Activated CD8-positive, alpha-beta memory T cell treated with anti-CD3 and anti-CD28 coated beads for 4 hours (primary cell): ENCODE measurements around the gene SERPINB2.
"Not testable (repeated sequence)": the region's sequence is repeated elsewhere in the genome, so short reads cannot be mapped to it uniquely, and the experiment has no call there.

Source experiments
- DNase-seq, 2 donors: peaks; one replicate each; pipeline ENCODE4 v3.0.0-alpha.2; 2020; ENCODE audit warnings: low read depth in 2 of 2

The SERPINB2 gene

DNA sequence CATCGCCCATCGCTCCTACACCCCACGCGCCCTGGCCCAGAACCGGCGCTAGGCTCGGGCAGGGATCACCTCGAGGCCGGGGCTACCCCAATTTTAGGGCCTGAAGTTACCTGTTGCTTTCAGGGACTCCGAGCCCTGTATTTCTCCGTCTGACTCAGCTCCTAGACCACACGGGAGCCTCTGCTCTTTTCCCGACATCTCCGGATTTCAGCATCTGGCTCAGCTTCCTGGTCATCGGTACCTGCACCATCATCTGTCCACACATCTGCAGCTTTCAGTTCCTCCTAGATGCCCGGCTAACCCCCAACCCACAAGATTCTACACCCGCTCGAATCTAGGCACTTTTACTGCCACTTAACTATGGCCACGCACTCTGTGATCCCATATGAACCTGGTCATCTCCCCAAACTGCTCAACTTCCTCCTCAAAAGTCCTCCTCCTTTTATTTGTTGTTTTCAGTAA, 49.5 kb downstream of the SERPINB2 start:
- no peak for DNase-seq

DNA sequence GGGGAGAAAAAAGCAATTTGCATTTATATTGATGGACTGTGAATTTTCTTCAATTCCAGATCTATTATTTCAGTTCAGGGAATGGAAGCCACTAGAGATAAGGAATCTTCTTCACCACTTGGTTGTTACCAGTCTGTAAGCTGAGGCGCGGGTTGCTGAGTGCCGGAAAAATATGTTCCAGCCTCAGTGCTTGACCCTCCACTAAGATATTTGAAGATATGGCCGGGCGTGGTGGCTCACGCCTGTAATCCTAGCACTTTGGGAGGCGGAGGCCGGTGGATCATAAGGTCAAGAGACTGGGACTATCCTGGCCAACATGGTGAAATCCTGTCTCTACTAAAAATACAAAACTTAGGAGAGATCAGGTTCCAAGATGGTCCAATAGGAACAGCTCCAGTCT, 52.5 kb downstream of the SERPINB2 start:
- no peak for DNase-seq

DNA sequence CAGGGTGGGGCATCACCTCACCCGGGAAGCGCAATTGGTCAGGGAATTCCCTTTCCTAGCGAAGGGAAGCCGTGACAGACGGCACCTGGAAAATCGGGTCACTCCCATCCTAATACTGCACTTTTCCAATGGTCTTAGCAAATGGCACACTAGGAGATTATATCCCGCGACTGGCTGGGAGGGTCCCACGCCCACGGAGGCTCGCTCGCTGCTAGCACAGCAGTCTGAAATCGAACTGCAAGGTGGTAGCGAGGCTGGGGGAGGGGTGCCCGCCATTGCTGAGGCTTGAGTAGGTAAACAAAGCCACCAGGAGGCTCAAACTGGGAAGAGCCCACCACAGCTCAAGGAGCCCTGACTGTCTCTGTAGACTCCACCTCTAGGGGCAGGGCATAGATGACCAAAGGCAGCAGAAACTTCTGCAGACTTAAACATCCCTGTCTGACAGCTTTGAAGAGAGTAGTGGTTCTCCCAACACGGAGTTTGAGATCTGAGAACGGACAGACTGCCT, 53.1 kb downstream of the SERPINB2 start:
- DNase-seq: not testable (repeated sequence)

DNA sequence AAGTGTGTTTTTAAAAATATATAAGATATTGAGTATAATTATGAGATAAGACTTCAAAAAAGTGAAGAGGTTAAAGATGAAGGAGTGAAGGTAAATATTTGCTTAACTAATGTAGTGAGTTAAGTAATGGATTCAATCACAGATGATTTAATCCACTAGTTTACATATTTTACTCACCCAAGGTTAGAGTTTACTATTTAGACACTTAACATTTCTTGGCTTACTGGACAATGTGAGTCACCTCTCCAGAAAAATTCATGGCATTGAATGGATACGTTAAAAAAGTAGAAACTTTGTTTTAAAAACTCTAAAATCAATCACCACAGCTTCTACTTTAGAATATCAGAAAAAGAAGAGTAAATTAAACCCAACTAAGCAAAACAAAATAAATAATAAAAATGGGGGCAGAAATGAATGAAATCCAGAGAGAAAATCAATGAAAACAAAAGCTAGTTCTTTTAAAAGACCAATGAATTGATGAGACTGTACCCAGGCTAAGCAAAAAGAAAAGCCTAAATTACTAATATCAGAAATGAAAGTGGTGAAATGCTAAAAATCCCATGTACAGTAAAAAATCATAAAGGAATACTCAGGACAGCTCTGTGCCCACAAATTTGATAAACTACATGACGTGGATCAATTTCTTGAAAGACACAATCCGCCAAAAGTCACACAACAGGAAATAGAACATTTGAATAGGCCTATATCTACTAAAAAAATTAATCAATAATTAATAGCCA, 59.7 kb downstream of the SERPINB2 start:
- no peak for DNase-seq

DNA sequence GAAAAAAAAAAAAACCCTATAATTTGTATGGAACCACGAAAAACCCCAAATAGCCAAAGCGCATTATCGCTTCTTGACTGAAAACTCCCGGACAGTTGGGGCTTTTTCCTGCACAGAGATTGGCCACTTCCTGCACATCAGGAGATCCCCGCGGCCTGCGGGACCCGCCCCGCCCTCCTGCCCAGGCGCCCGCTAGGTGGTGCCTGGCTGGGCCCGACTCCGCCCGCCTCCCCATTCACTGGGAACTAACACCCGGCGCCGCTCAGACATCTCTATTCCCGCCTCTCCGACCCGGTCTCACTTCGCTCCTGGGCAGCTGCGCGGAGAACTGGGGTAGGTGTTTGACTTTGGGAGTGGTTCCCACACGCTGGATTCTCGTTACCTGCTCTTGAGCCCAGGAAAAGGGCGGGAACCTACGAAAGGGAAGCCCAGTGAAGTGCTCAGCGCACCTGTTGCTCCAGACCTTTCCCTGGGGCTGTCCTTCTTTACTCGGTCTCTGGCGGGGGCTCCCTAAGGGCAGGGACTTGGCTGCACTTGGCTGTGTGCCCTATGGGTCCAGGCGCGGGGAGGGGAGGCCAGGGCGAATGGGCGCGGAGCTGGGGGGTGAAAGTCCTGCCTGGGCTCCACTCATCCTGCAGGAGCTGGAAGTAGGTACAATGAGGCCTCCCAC, 61.7 kb downstream of the SERPINB2 start, which contains the start of gene HMSD:
Gene HMSD, plus strand, starts transcription at position 234 of the 670 bp plus-strand sequence. CDS start 4,155 bp downstream, outside the sequence.
- DNase-seq: no peak

DNA sequence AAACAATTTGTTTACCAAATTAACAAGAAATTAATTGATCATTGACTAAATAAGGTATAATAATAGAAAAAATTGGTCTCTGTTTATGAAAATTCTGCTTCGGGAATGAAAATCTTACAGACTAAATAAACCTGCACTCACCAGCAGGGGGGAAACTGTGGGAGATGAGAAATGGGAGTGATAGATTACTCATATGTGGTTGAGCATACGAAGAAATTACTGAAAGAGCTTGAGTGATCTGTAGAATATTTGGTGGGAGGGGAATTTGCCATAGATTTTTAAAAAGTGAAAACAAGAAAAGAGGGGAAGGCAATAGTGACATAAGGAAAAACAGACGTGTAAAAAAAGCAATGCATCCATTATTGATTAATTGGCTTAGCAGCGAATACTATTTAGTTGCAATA, 63.8 kb downstream of the SERPINB2 start:
- no peak for DNase-seq
